SIG-M5 (cell line): ENCODE data around the gene AKAP7.

ENCODE experiments used
- DNase-seq: peaks from one replicate; lab custom pipeline; 2025; lab: John Stamatoyannopoulos, UW

Gene AKAP7

DNA sequence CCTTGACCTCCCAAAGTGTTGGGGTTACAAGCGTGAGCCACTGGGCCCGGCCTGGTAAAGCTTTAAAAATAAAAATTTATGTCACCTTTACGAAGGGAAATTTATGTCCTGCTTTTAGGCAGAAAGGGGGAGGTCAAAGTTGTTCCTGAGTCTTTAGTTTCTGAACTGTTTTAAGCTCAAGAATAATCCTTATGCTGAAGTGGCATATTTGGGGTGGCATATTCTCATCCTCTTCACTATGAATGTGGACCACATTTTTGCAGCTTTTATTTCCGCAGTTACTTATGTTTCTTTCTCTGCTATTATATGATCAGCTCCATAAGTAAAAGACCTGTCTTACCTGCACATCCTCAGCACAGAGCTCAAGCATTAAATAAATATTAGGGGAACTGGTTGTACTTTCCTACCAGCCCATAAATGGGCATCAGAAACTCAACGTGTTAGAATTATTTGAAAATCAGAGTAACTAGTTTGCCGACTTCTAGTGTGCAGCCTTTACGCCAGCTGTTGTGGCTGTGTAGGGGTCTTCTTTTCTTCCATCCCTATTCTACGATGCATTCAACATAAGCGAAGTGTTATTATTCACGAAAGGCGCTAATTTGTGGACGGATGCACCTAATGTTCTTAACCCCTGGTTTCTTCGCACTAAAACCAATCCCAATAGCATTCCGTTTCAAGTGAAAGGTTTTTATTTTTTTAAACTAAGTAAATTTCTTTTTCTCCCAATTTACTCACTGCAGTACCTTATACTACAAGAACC, 867 bp upstream of the AKAP7 start:
- DNase-seq, result no peak

DNA sequence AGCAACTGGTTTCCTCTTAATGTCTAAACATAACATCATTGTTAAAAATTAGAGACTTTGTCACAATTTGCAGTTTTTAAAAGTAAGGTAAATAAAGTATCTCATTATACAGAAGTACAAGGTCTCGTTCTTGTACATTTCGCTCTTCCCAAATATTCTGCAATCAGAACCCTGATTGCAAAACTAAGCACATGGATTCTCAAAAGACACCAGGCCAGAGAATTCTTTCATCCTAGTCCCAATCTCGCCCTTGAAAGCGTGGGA, 355 bp upstream of the AKAP7 start:
- DNase-seq, result no peak

GRCh38 chr6:131136021-131136786, 937 bp downstream of the AKAP7 start:
- DNase-seq, result no peak

GRCh38 chr6:131139599-131139998, 4.3 kb downstream of the AKAP7 start:
- DNase-seq, result no peak

- DNase-seq, result no peak
Observed at GRCh38 chr6:131143319-131143718, 8.1 kb downstream of the AKAP7 start.

DNA sequence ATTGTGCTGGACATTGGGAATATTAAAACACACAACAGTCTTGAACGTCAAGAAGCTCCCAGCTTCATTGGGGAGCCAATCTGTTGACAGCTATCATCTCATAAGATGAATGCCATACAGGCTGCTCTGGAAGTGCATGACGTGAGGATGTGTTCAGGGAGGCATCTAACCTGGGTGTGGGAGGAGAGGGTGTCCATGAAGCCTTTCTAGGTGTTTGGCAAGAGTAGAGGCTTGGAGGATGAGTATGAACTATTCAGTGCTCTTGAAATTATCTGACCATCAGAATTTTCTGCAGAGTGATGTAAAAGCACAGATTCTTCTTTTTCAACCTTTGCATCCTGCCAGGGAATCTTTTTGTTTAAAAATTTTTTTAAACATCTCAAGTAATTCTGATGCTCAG, 11.6 kb downstream of the AKAP7 start:
- DNase-seq, result no peak

- DNase-seq, result no peak
Observed at GRCh38 chr6:131156411-131156810, 21.1 kb downstream of the AKAP7 start.

DNA sequence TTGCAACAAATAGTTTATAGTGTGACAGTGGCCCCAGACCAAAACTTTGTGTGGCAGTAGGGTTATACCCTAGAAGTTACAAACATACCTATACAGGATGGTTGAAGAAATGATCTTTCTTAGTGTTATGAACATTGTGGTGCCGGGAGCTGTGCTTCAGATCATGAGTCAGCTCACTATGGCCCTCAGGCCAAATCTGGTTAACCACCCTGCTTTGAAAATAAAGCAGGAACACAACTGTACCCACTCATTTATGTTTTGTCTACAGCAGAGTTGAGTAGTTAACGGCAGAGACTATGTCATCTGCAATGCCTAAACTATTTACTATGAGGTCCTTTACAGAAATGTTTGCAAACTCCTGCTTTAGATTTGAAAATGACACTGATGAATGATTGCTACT, 24.3 kb downstream of the AKAP7 start:
- no peak for DNase-seq

DNA sequence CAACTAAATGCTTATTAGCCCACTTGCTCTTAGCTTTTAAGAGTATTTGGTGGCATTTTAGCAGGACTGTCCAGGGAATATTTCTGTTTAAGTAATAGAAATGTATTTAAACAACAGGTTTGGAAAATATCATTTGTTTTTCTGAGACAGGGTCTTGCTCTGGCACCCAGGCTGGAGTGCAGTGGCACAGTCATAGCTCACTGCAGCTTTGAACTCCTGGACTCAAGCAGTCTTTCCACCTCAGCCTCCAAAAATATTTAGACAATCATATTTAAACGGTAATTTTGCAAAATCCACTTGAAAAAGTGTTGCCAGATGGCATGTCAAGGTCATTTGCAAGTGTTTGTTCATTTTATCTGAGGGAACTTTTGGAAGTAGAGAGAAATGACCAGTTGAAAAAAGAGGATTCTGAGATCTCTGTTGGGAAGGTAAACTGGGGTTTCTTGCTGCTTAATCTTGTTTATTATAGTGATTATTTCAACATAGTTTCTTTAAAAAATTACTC, 25.0 kb downstream of the AKAP7 start:
- no peak for DNase-seq

GRCh38 chr6:131161987-131162386, 26.7 kb downstream of the AKAP7 start:
- DNase-seq, result no peak

DNA sequence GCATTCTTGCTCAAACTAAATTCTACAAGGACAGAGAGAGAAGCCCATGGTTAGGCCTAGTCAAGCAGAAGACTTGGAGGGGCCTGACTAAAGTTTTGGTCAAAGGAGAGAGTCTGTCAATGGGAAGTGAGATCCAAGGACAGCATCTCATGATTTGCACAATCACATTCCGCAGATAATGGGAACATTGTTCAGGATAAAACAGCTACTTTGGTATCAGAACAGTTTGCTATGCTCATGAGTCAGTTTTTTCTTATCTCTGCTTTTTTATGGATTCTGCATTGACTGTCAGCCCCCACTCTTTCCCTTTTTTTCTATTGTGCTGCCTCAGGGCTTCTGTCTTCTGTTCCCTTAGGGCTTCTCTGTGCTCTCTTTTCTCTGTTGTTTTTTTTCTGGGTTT, 28.6 kb downstream of the AKAP7 start:
- DNase-seq, result no peak

DNA sequence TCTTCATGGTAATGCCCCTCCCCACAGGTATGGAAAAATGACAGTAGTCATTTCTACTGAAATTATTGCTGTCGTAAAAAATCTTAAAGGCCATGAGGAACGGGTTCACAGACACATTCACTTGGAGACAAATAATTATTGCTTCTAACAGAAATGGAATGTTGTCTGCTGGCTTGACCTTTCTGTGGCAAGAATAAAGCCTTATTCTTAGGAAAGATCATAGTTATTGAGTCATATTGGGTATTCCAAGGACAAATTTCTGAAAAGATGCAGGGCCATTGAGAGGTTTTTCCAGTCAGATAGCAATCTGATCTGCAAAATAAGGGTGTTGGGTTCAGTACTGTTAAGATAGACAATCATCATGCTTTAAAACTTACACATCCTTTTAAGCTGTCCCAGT, 29.2 kb downstream of the AKAP7 start:
- DNase-seq, result no peak

- DNase-seq, result no peak
Observed at GRCh38 chr6:131167773-131168172, 32.5 kb downstream of the AKAP7 start.

GRCh38 chr6:131169613-131170012, 34.3 kb downstream of the AKAP7 start:
- DNase-seq, result no peak

- DNase-seq, result no peak
Observed at GRCh38 chr6:131172222-131172621, 37.0 kb downstream of the AKAP7 start.

DNA sequence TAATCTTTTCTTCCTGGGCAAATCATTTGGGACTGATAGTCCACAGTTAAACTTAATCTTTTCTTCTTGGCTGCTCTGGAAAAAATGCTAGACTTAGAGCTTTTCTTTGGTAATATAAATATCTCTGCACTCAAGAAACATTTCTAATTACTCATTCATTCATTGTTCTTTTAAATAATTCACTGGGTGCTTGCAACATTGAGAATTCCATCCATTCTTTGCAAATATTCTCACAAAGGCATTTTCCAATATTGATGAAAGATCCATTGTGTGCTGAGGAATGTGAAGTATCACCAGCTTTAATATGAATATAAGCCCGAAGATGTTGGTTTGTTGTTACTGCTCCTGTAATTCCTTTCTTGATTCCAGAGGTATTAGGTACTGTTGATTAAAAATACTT, 38.4 kb downstream of the AKAP7 start:
- DNase-seq, result no peak

DNA sequence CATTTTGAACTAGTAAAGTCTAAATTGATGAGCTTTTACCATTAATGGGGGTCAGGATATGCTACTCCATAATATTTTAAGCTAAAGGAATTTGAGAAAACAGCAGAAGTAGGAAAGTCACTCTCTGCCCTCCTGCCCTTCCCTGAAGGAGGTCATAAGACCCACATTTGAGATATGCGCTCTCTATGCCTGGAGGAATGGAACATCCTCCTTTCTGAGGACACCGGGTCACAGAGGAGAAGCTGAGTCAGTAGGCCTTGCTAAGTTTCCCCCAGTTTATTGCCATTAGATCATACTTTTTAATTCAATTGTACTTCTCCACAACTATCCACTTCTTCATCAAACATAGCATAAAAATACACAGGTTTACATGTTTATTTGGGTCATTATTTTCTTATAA, 40.3 kb downstream of the AKAP7 start:
- DNase-seq, result no peak

DNA sequence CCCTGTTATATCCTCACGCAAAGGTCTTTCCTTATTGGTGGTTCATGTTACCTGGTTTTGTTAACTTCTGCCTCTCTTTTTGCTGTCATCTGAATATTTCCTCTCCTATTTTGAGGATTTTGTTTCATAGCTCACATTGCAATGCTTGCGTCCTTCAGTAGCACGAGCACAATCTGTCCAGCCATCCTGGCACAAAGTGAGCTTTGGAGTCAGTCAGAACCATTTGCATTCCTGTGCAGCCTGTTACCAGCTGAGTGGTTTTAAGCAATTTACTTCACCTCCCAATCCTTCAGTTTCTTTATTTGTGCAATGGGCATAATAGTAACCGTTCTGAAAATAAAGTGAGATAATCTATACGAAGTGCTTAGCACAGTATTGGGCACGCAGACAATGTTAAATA, 42.7 kb downstream of the AKAP7 start:
- DNase-seq, result no peak

DNA sequence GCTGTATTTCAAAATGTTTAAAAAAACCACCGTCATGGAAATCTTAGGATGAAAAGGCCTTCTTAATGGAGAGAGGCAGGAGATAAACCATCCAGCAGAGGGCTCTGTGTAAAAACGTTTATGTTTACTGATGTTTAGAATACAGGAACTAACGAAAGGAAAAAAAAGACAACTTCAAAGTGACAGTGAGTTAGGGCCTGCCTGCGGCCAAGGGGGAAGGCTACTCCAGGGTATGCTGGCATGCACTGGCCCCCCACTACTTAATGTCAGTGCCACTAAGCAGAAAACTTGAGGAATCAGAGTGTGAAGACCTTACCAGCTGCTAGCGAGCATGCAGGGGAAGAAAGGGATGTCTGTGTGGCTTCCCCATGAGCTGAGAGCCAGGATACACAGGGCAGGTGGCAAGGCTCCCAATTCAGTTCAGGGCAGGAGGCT, 47.7 kb downstream of the AKAP7 start:
- DNase-seq, result peak; percentile 8

DNA sequence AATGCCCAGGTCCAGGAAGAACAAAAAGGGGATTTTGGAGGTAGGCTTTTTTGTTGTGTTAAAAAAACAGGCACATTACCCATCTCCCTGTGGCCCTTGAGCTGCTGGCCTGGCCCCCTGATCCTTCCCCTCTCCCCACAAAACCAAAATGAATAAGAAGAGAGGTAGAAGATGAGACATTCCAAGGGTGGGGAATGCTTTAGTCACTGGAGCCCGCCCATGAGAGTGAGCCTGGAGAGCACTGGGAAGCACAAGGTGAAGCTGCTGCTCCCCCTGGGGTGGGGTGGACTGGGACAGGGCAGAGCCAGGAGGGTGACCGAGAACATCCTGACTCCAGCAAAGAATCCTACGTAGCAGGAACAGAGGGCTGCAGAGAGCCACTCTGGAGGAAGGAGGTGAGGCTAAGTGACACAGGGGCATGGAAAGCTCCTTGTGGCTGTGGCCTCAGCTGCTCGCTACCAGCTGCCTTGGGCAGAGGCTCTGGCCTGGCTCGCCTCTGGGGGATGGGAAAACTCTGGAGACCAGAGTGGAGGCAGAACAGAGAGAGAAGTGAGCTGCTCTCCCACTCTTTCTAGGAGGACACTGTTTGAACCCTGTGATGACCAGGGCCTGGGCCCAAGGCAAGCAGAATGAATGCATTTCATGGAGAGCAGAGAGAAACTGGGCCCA, 48.3 kb downstream of the AKAP7 start:
- no peak for DNase-seq

GRCh38 chr6:131191590-131191989, 56.3 kb downstream of the AKAP7 start:
- DNase-seq, result no peak

DNA sequence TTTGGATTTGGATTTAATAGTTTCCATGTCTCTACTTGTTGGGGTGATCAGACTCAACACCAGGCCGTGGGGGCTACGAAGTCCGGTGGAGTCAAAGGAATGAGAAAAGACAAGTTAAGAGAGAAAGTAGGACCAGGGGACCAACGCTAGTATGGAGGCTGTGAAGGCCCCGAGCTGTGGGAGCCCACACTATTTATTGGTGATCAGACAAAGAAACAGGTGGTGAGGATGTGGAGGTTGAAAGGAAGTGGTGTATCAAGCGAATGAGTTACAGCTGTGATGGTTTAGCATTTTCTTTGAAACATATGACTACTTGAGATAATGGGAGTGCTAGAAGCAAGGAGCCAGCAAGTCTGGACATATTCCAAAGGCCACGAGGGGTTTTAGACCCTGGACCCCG, 62.4 kb downstream of the AKAP7 start:
- no peak for DNase-seq
